Adrenal gland (tissue), 19 donors: ENCODE data around the gene ABCD2. TPM values are rescaled to one million over a fixed set of nuclear protein-coding genes. Genes with fewer than 3 reads are reported as not detected.

Source experiments
- DNase-seq, 7 donors: peaks; one replicate each; pipeline ENCODE4 v3.0.0-alpha.2; 2019 to 2020
- H3K27ac ChIP-seq, 5 donors: fragments of 200-600 bp; sonication (generic) in 4 of 5; 1 replicate in 3 of 5; 2 replicates in 2 of 5; pipeline versions ENCODE4 v1.5.1 to v1.8.0; 2016 to 2020; ENCODE audit warnings: mild to moderate bottlenecking in 1 of 5
- H3K27me3 ChIP-seq: fragments of 200-600 bp; 2 replicates; pipeline ENCODE4 v1.8.0; 2021
- H3K36me3 ChIP-seq, 2 donors: fragments of 200-600 bp; replicated peaks in 1 of 2; 1 replicate in 1 of 2; 2 replicates in 1 of 2; pipeline versions ENCODE4 v1.5.1 to v1.8.0; 2018 to 2022
- H3K4me1 ChIP-seq, 2 donors: fragments of 200-600 bp; replicated peaks in 1 of 2; 1 replicate in 1 of 2; 2 replicates in 1 of 2; pipeline versions ENCODE4 v1.5.1 to v1.8.0; 2018 to 2021
- H3K4me3 ChIP-seq, 4 donors: fragments of 200-600 bp; sonication (generic) in 3 of 4; one replicate each; pipeline ENCODE4 v1.5.1; 2016 to 2018
- H3K9me3 ChIP-seq, 3 donors: fragments of 200-600 bp; sonication (generic) in 1 of 3; replicated peaks in 1 of 3; 1 replicate in 2 of 3; 2 replicates in 1 of 3; pipeline versions ENCODE4 v1.5.1 to v1.8.0; 2016 to 2021
- CTCF ChIP-seq, 6 experiments: fragments of 450-650 bp in 4 of 6; fragments of 200-600 bp in 2 of 6; sonication (generic) in 1 of 6; IDR thresholded peaks; 1 replicate in 5 of 6; 2 replicates in 1 of 6; pipeline versions ENCODE4 v1.5.1 to v1.8.0; 2016 to 2021; ENCODE audit warnings: antibody characterized with exemption in 6 of 6, mild to moderate bottlenecking in 2 of 6, moderate library complexity in 1 of 6
- POLR2A ChIP-seq, 2 donors: fragments of 450-650 bp; IDR thresholded peaks; one replicate each; pipeline ENCODE4 v1.6.1; 2017; ENCODE audit warnings: antibody characterized with exemption in 2 of 2, mild to moderate bottlenecking in 2 of 2, moderate library complexity in 1 of 2
- WGBS, 4 donors: extraction: QIAGEN DNeasy Blood & Tissue Kit in 2 of 4; methylation state at CpG; one replicate each; pipeline versions ENCODE4 v1.1.5 to v1.1.7; 2013 to 2017; 5-methylcytosine and 5-hydroxymethylcytosine counted together
- intact Hi-C, 2 donors: fragments of 100-400 bp; cut with DNase I; formaldehyde crosslinking; loops; one replicate each; pipeline versions ENCODE4 v1.14.1 to v1.15.0; 2022 to 2023
- long read RNA-seq, 10 donors: library from polyadenylated mRNA in 3 of 10; unstranded in 2 of 10; stranded (forward) in 1 of 10; transcript quantifications; one replicate each; pipeline ENCODE4 v2.0.0 and lab custom pipeline, GENCODE V29; 2021 to 2026
- polyA plus RNA-seq, 3 donors: library from polyadenylated mRNA; stranded (reverse); fragments of 200-250 nt in 2 of 3; fragments of 350-450 nt in 1 of 3; fragmentation: Illumina TruSeq in 1 of 3; extraction: RNeasy Lipid Tissue Mini Kit (QIAGEN cat#74804) in 1 of 3; gene quantifications; one replicate each; pipeline ENCODE4 v1.2.3, GENCODE V29; 2013 to 2014
- total RNA-seq, 9 donors: library from RNA; depleted of rRNA in 4 of 9; stranded (reverse); fragments of >200 nt in 4 of 9; fragments of 120-200 nt in 1 of 9; fragmentation: NEBNext Ultra II Directional in 1 of 9; extraction: Animal tissue kit (Norgen Biotek cat#: 25700) in 1 of 9; gene quantifications; one replicate each; pipeline versions ENCODE4 v1.1.0 to v1.2.4, GENCODE V29; 2013 to 2023
- donor health status: healthy with polysubstance abuse.
- donor health status: Bipolar disorder and iron deficiency.
- donor health status: DM: yes; HTN: yes; CAD: no.
- donor health status: DM: no; HTN: no; CAD: no.
- donor health status: DM: no; HTN: no; CAD: no.
- donor health status: DM: yes; HTN: yes; CAD: no.

ABCD2 gene
- total RNA-seq (1 to 10 TPM in 4 of 9 donors, under 1 TPM in 5; 0.53 to 3.5 (median 0.96) TPM), polyA plus RNA-seq (1 to 10 TPM in 1 of 3 donors, under 1 TPM in 2; 0.40 to 1.1 (median 0.91) TPM)
- long read RNA-seq, donor 1 = 0 reads
- long read RNA-seq, donor 2 = 0 reads
- long read RNA-seq, donor 3 = 0 reads
- long read RNA-seq, donor 4 = 0 reads
- long read RNA-seq, donor 5 = 0 reads
- long read RNA-seq, donor 6 = 0 reads
- long read RNA-seq, donor 7 = 0 reads
- long read RNA-seq, donor 8 = 0 reads
- long read RNA-seq, donor 9 = 0 reads
- long read RNA-seq, donor 10 = 0 reads

DNA sequence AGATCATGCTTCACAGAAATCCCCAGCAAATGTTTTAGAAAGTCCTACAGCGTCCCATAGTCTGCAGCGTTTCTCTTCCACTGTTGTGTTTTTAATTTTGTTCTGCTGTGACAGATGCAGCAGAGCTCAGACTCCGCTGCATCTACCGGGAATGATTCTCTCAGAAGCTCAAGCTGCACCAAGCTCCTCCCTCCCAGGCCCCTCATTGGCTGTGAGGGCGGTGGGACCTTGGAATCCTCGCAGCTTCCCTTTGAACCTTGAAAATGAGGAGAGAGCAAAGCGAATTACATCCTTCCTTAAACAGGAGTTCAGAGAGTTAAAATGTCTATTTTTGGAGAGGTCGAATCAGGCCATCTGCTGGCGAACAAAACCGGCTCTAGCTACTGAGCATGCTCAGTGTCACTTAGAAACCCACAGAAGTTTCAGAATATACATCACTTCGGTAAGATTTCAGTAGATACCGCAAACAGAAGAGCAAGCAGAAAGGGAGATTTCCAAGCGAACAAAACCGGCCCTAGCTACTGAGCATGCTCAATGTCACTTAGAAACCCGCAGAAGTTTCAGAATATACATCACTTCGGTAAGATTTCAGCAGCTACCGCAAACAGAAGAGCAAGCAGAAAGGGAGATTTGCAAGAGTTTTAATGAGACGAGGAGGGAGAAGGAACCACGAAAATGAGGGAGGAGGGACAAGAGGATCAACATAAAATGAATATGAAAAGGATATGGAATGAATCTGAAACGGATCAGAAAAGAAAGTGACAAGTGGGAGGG lies at the start of gene ABCD2:
Gene ABCD2, minus strand, starts transcription at position 144 of the 774 bp plus-strand sequence. CDS start 188 bp downstream, outside the sequence.
- 0 to 1% (median 0%) methylated on average over 20 of the region's 20 CpGs for WGBS, 4 donors
- intact Hi-C loops = no loop called here
- peak; percentile 74 to 90 (median 79) for DNase-seq
- Histone ChIP-seq H3K36me3 (no peaks in the 10 kb centered on the region), H3K27ac (peak within 1 kb of the TSS in 4 of 5 donors; percentile 40 to 80 (median 71)), H3K27me3 (no peaks in the 10 kb centered on the region), H3K9me3 (no peaks in the 10 kb centered on the region), H3K4me3 (peak within 1 kb of the TSS; percentile 4 to 54 (median 42)), H3K4me1 (peaks cover 0 to 20% of the 10 kb centered on the region in 2 donors)
- TF ChIP-seq CTCF (IDR thresholded peaks at IDR 0.05) (no peak), POLR2A (IDR thresholded peaks at IDR 0.05) (peak in 1 of 2 donors; percentile 77)

DNA sequence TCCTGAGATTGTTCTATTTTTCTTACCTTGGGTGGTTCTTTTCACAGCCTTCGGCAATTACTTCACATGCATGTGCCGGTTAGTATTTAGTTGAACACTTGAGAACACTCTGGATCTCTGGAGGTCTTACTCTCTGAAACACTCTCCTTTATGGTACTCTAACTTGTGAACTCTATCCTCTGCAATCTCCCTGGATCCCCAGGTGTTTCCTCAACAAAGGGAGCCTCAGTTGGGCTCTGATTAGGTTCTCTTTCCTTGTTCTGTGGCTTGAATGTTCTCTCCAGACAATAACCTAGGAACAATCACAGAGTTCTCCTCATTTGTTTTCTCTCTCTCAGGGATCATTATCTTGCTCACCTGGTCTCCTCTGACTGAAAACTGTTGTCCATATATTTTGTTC lies 40.5 kb upstream of the ABCD2 start:
- TF ChIP-seq CTCF (IDR thresholded peaks at IDR 0.05) (no peak), POLR2A (IDR thresholded peaks at IDR 0.05) (no peak)
- no peak for DNase-seq
- Histone ChIP-seq H3K9me3 (no peaks in the 10 kb centered on the region), H3K4me3 (no peak overlapping the region), H3K27me3 (no peaks in the 10 kb centered on the region), H3K4me1 (no peaks in the 10 kb centered on the region), H3K27ac (no peak overlapping the region), H3K36me3 (no peaks in the 10 kb centered on the region)
- 90 to 100% (median 96%) methylated on average over 2 of the region's 2 CpGs for WGBS, 4 donors
- intact Hi-C loops = no loop called here

- H3K4me1 ChIP-seq = no peaks in the 10 kb centered on the region
- DNase-seq = no peak
- H3K36me3 ChIP-seq = no peaks in the 10 kb centered on the region
- H3K4me3 ChIP-seq = no peak overlapping the region
- H3K9me3 ChIP-seq = peaks cover 0 to 7% (median 0%) of the 10 kb centered on the region in 3 donors
- no peak overlapping the region for H3K27ac ChIP-seq
- intact Hi-C loops = no loop called here
- no peak for TF ChIP-seq CTCF (IDR thresholded peaks at IDR 0.05)
- no peak for TF ChIP-seq POLR2A (IDR thresholded peaks at IDR 0.05)
- H3K27me3 ChIP-seq = no peaks in the 10 kb centered on the region
Measured at GRCh38 chr12:39647383-39647782, 27.8 kb upstream of the ABCD2 start.

DNA sequence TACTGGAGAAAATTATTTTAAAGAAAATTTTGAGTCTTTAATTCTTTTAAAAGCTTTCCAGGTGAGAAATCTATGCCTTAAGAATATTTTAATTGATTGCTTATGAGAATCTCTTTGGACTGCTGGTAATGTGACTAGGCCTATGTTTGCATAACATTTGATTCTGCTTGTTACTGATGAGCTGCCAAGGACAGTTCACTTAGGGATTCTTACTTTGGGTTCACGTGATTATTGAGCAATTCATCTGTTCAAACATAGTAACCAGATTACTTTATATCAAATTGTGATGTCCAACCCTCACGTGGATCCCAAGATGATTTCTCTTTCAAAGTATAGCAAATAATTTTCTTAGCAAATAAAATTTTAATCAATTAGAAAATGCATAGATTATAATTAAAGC lies 27.4 kb upstream of the ABCD2 start:
- DNase-seq = no peak
- H3K36me3 ChIP-seq = no peaks in the 10 kb centered on the region
- H3K4me3 ChIP-seq = no peak overlapping the region
- no peak for TF ChIP-seq CTCF (IDR thresholded peaks at IDR 0.05)
- no peak for TF ChIP-seq POLR2A (IDR thresholded peaks at IDR 0.05)
- no peak overlapping the region for H3K27ac ChIP-seq
- 18 to 41% (median 30%) methylated on average over 2 of the region's 2 CpGs for WGBS, 4 donors
- intact Hi-C loops = no loop called here
- peaks cover 0 to 7% (median 0%) of the 10 kb centered on the region in 3 donors for H3K9me3 ChIP-seq
- H3K4me1 ChIP-seq = no peaks in the 10 kb centered on the region
- no peaks in the 10 kb centered on the region for H3K27me3 ChIP-seq
